ENCODE data around the gene CTNNBL1. TPM values are rescaled to one million over a fixed set of nuclear protein-coding genes. Genes with fewer than 3 reads are reported as not detected.
"Not testable (repeated sequence)": the region's sequence is repeated elsewhere in the genome, so short reads cannot be mapped to it uniquely, and the experiment has no call there.

Gene CTNNBL1
- total RNA-seq, 1 experiment from 2014 or later: 49.9 TPM

DNA sequence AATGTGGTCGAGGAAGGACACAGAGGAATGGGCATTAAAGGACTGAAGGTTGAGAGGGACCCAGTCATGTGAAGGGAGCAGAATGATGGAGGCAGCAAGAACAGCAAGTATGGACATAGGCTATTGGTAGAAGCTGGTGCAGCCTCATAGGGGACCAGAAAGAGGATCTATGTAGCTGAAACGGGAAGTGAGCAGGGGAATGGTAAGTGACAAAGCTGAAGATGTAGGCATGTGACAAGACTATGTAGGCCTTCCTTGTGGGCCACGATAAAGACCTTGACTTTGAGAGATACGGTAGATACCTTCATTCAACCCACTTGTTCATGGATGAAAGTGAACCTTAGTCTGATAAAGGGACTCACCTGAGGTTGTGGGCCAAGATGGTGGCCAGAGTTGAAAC, 3.5 kb downstream of the CTNNBL1 start:
- no peak overlapping the region for H3K4me3 ChIP-seq (ENCODE audit: low read length)
- H3K9ac ChIP-seq (ENCODE audit: low read length): no peak overlapping the region
- no peak overlapping the region for H2AFZ ChIP-seq (ENCODE audit: low read length)
- H3K27ac ChIP-seq (ENCODE audit: low read length): no peak overlapping the region
- DNase-seq (no peak), ATAC-seq (no peak)
- no peak for TF ChIP-seq EZH2 (IDR thresholded peaks at IDR 0.05; ENCODE audit: low read length, unreplicated experiment)
- TF ChIP-seq, protein P1, sequence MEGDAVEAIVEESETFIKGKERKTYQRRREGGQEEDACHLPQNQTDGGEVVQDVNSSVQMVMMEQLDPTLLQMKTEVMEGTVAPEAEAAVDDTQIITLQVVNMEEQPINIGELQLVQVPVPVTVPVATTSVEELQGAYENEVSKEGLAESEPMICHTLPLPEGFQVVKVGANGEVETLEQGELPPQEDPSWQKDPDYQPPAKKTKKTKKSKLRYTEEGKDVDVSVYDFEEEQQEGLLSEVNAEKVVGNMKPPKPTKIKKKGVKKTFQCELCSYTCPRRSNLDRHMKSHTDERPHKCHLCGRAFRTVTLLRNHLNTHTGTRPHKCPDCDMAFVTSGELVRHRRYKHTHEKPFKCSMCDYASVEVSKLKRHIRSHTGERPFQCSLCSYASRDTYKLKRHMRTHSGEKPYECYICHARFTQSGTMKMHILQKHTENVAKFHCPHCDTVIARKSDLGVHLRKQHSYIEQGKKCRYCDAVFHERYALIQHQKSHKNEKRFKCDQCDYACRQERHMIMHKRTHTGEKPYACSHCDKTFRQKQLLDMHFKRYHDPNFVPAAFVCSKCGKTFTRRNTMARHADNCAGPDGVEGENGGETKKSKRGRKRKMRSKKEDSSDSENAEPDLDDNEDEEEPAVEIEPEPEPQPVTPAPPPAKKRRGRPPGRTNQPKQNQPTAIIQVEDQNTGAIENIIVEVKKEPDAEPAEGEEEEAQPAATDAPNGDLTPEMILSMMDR (conservative IDR thresholded peaks at IDR 0.05; ENCODE audit: low read depth, low read length): no peak
- H3K79me2 ChIP-seq (ENCODE audit: low read length): peaks cover 76% of the 10 kb centered on the region
- H3F3A ChIP-seq (ENCODE audit: low read length, unreplicated experiment): no peaks in the 10 kb centered on the region
- no peaks in the 10 kb centered on the region for H3K9me3 ChIP-seq (ENCODE audit: low read length)
- CTCF ChIA-PET: no interaction called here
- H3K27me3 ChIP-seq (ENCODE audit: low read length): no peaks in the 10 kb centered on the region
- 0 out of 2 replicates have a peak, but pooled peaks cover 5% of the 10 kb centered on the region for H4K20me1 ChIP-seq (ENCODE audit: low read length)
- intact Hi-C loops (cut with micrococcal nuclease): no loop called here
- POLR2A ChIA-PET (ENCODE audit: unreplicated experiment): no interaction called here
- no peaks in the 10 kb centered on the region for H3K36me3 ChIP-seq (ENCODE audit: low read depth, low read length)
- no peaks in the 10 kb centered on the region for H3K9me2 ChIP-seq (replicated peaks; ENCODE audit: low read length)
- peaks cover 6% of the 10 kb centered on the region; the same call in 1 of the 2 replicates for H3K4me1 ChIP-seq (ENCODE audit: insufficient read depth, low read length)
- BruUV-seq (replicated peaks): no TSS peak
- no peak overlapping the region for H3K4me2 ChIP-seq (ENCODE audit: low read length)

- no peak overlapping the region for H3K27ac ChIP-seq (ENCODE audit: low read length)
- no peak overlapping the region for H3K4me2 ChIP-seq (ENCODE audit: low read length)
- peaks cover 6% of the 10 kb centered on the region; the same call in 1 of the 2 replicates for H3K4me1 ChIP-seq (ENCODE audit: insufficient read depth, low read length)
- no peaks in the 10 kb centered on the region for H3F3A ChIP-seq (ENCODE audit: low read length, unreplicated experiment)
- H3K9ac ChIP-seq (ENCODE audit: low read length): no peak overlapping the region
- no peaks in the 10 kb centered on the region for H3K27me3 ChIP-seq (ENCODE audit: low read length)
- no peak overlapping the region for H2AFZ ChIP-seq (ENCODE audit: low read length)
- H3K79me2 ChIP-seq (ENCODE audit: low read length): peaks cover 90% of the 10 kb centered on the region
- no peak for DNase-seq
- no peaks in the 10 kb centered on the region for H3K9me3 ChIP-seq (ENCODE audit: low read length)
- TF ChIP-seq EZH2phosphoT487 (IDR thresholded peaks at IDR 0.05; ENCODE audit: borderline replicate concordance, low read length): no peak
- TF ChIP-seq EZH2 (IDR thresholded peaks at IDR 0.05; ENCODE audit: low read length, unreplicated experiment): no peak
- TF ChIP-seq, protein P1 (conservative IDR thresholded peaks at IDR 0.05; ENCODE audit: low read depth, low read length): no peak
- peaks cover 4% of the 10 kb centered on the region; the same call in 1 of the 2 replicates for H3K36me3 ChIP-seq (ENCODE audit: low read depth, low read length)
- no peak overlapping the region for H3K4me3 ChIP-seq (ENCODE audit: low read length)
- ATAC-seq: no peak
- no peaks in the 10 kb centered on the region for H3K9me2 ChIP-seq (replicated peaks; ENCODE audit: low read length)
- H4K20me1 ChIP-seq (ENCODE audit: low read length): 0 out of 2 replicates have a peak, but pooled peaks cover 5% of the 10 kb centered on the region
- intact Hi-C loops (cut with micrococcal nuclease): no loop called here
- CTCF ChIA-PET: no interaction called here
- POLR2A ChIA-PET (ENCODE audit: unreplicated experiment): no interaction called here
- no TSS peak for BruUV-seq (replicated peaks)
These were observed 5.4 kb downstream of the CTNNBL1 start for GRCh38 chr20:37699202-37699601.

GRCh38 chr20:37700301-37700700, 6.5 kb downstream of the CTNNBL1 start:
- Histone ChIP-seq H3K9me3 (ENCODE audit: low read length) (no peaks in the 10 kb centered on the region), H3K27ac (ENCODE audit: low read length) (no peak overlapping the region), H3F3A (ENCODE audit: low read length, unreplicated experiment) (no peaks in the 10 kb centered on the region), H3K4me3 (ENCODE audit: low read length) (no peak overlapping the region), H3K9me2 (replicated peaks; ENCODE audit: low read length) (no peaks in the 10 kb centered on the region), H3K27me3 (ENCODE audit: low read length) (no peaks in the 10 kb centered on the region), H3K4me1 (ENCODE audit: insufficient read depth, low read length) (peaks cover 4% of the 10 kb centered on the region; the same call in 1 of the 2 replicates), H3K79me2 (ENCODE audit: low read length) (peaks cover 90% of the 10 kb centered on the region), H3K9ac (ENCODE audit: low read length) (no peak overlapping the region), H2AFZ (ENCODE audit: low read length) (no peak overlapping the region), H4K20me1 (ENCODE audit: low read length) (0 out of 2 replicates have a peak, but pooled peaks cover 5% of the 10 kb centered on the region), H3K4me2 (ENCODE audit: low read length) (no peak overlapping the region), H3K36me3 (ENCODE audit: low read depth, low read length) (peaks cover 4% of the 10 kb centered on the region; the same call in 1 of the 2 replicates)
- POLR2A ChIA-PET (ENCODE audit: unreplicated experiment): no interaction called here
- DNase-seq (no peak), ATAC-seq (no peak)
- TF ChIP-seq, protein P1 (conservative IDR thresholded peaks at IDR 0.05; ENCODE audit: low read depth, low read length): no peak
- TF ChIP-seq EZH2 (IDR thresholded peaks at IDR 0.05; ENCODE audit: low read length, unreplicated experiment) (no peak), EZH2phosphoT487 (IDR thresholded peaks at IDR 0.05; ENCODE audit: borderline replicate concordance, low read length) (no peak)
- intact Hi-C loops (cut with micrococcal nuclease): no loop called here
- CTCF ChIA-PET: no interaction called here
- BruUV-seq (replicated peaks): no TSS peak

DNA sequence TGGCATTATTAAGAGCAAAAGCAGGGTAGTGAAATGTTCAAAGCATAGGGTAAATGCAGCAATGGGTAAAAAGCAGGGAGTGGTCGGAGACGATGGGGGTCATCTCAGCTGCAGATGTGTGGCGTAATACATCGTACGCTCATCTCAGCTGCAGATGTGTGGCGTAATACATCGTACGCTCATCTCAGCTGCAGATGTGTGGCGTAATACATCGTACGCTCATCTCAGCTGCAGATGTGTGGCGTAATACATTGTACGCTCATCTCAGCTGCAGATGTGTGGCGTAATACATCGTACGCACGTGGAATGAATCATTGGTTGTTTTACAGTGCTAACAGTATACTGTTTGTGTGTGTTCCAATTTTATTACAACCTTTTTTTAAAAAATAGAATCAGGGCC, 7.8 kb downstream of the CTNNBL1 start:
- H3F3A ChIP-seq (ENCODE audit: low read length, unreplicated experiment); POLR2A ChIA-PET (ENCODE audit: unreplicated experiment); H3K4me3 ChIP-seq (ENCODE audit: low read length); H3K9me2 ChIP-seq (replicated peaks; ENCODE audit: low read length); H3K9me3 ChIP-seq (ENCODE audit: low read length); H3K4me2 ChIP-seq (ENCODE audit: low read length); BruUV-seq (replicated peaks); H3K4me1 ChIP-seq (ENCODE audit: insufficient read depth, low read length); H2AFZ ChIP-seq (ENCODE audit: low read length); ATAC-seq; H3K9ac ChIP-seq (ENCODE audit: low read length); H3K27ac ChIP-seq (ENCODE audit: low read length); H3K27me3 ChIP-seq (ENCODE audit: low read length); CTCF ChIA-PET; H4K20me1 ChIP-seq (ENCODE audit: low read length); intact Hi-C loops (cut with micrococcal nuclease): not testable (repeated sequence)
- H3K79me2 ChIP-seq (ENCODE audit: low read length): peaks cover 94% of the 10 kb centered on the region
- H3K36me3 ChIP-seq (ENCODE audit: low read depth, low read length): peaks cover 13% of the 10 kb centered on the region
- peak; percentile 39 for DNase-seq
